HFFc6 (cell line): ENCODE measurements around the gene GSX2. TPM values are rescaled to one million over a fixed set of nuclear protein-coding genes. Genes with fewer than 3 reads are reported as not detected.

ENCODE experiments used
- DNase-seq: peaks from one replicate; pipeline ENCODE4 v3.0.0-alpha.2; 2018
- H3K27ac Mint-ChIP-seq: 2 replicates; pipeline ENCODE4 v1.8.0; 2020; ENCODE audit warnings: mild to moderate bottlenecking, mixed read lengths
- H3K27me3 Mint-ChIP-seq: 2 replicates; pipeline ENCODE4 v1.8.0; 2021; ENCODE audit warnings: mild to moderate bottlenecking, moderate library complexity, mixed read lengths; ENCODE audit not compliant: insufficient read depth
- H3K36me3 Mint-ChIP-seq: 2 replicates; pipeline ENCODE4 v1.8.0; 2021; ENCODE audit warnings: low read depth, mixed read lengths
- H3K4me1 Mint-ChIP-seq: 2 replicates; pipeline ENCODE4 v1.8.0; 2020; ENCODE audit warnings: low read depth, mixed read lengths
- H3K4me3 Mint-ChIP-seq: 2 replicates; pipeline ENCODE4 v1.8.0; 2020; ENCODE audit warnings: mild to moderate bottlenecking, moderate library complexity, mixed read lengths
- H3K9me3 Mint-ChIP-seq: 2 replicates; pipeline ENCODE4 v1.8.0; 2020; ENCODE audit warnings: mild to moderate bottlenecking, mixed read lengths
- CTCF ChIP-seq: fragments of 200-600 bp; sonication (generic); IDR thresholded peaks from 2 replicates; pipeline ENCODE4 v1.5.0; 2021; ENCODE audit warnings: antibody characterized with exemption, mild to moderate bottlenecking
- total RNA-seq, 6 experiments: library from RNA; stranded (reverse); fragmentation: NEBNext Ultra II Directional; extraction: Animal tissue kit (Norgen Biotek cat#: 25700); gene quantifications; 2 replicates in 1 of 6; 3 replicates in 5 of 6; pipeline ENCODE4 v1.2.3, GENCODE V29; 2021

The GSX2 gene
- total RNA-seq, 6 experiments from 2014 or later: not detected

DNA sequence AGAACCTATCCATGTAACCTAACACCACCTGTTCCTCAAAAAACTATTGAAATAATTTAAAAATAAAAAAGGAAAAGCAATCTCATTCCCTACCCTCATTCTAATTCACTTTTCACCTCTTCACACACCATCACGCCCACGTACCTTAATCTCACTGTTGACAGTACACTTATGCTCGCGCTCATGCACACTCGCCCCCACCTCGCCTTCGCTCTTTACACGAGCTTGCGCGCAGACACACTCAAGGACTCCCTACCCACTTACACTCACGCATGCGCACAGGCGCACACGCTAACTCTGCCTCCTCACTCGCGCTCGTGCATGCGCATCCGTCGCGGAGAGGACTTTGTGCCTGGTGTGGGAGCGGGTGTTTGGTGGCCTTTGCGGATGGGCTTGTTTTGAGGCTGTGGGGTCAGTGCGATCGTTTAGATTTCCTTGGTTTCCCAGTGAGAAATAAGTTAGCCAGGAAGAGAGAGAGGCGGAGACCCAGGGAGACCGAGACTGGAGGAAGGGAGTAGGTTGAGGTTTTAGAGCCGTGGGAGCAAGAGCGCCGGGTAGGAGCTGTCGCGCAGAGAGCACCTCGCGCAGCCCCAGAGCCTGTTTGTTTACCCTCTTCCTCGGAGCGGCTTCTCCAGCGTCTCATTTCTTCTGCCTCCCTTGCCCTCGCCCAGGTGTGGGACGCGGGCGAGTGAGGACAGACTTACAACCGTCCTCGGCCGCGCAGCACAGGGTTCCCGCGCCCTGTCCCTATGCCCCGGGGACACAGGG lies 8.1 kb upstream of the GSX2 start:
- H3K27ac Mint-ChIP-seq: no peak overlapping the region
- no peaks in the 10 kb centered on the region for H3K9me3 Mint-ChIP-seq
- H3K27me3 Mint-ChIP-seq: peaks cover 13% of the 10 kb centered on the region
- H3K4me3 Mint-ChIP-seq: peak overlapping the region; percentile 97
- no peaks in the 10 kb centered on the region for H3K36me3 Mint-ChIP-seq
- peaks cover 11% of the 10 kb centered on the region for H3K4me1 Mint-ChIP-seq
- DNase-seq: peak; percentile 49
- TF ChIP-seq CTCF: no peak

DNA sequence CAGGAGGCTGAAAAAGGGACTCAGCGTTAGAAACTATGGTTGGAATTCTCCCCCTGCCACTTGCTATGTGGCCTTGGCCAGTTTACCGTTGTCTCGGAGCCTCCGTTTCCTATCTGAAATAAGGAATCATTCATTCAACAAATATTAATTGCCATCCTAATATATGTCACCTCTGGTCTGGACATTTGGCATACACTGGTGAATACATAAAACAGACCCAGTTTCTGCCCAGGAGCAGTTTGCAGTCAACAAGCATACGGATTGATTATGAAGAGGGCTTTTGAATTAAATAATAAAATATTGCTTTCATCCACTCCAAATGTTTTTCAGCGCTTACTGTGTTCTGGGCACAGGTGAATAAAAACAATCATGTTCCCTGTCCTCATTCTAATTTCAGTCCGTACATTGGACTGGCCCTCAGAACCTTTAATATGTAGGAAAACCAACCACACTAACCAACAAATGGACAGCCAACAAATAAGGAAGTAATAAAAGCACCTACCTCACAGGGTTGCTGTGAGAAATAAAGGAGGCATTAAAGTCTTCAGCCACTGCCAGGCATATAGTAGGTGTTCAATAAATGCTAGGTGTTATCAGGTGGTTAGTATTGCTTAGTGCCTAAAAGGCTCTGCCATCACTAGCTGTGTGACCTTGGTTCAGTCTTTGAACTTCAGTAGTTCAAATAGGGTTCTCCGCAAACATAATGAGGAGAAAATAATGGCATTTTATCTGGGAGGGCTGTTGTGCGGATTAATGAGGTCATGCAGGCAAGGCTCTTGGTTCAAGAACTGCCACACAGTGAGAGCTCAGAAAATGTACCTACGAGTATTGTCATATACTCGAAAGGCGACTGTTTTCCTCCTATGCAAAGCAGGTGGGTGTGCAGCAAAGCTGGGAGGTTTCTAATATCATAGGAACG lies 7.3 kb upstream of the GSX2 start:
- Mint-ChIP-seq H3K9me3 (no peaks in the 10 kb centered on the region), H3K27me3 (peaks cover 17% of the 10 kb centered on the region), H3K36me3 (no peaks in the 10 kb centered on the region), H3K4me1 (peaks cover 14% of the 10 kb centered on the region), H3K4me3 (peak overlapping the region; percentile 97), H3K27ac (no peak overlapping the region)
- DNase-seq: no peak
- no peak for TF ChIP-seq CTCF

- H3K9me3 Mint-ChIP-seq: no peaks in the 10 kb centered on the region
- H3K36me3 Mint-ChIP-seq: no peaks in the 10 kb centered on the region
- peaks cover 23% of the 10 kb centered on the region for H3K4me1 Mint-ChIP-seq
- H3K4me3 Mint-ChIP-seq: no peak overlapping the region
- H3K27ac Mint-ChIP-seq: no peak overlapping the region
- H3K27me3 Mint-ChIP-seq: peaks cover 26% of the 10 kb centered on the region
- DNase-seq: no peak
- no peak for TF ChIP-seq CTCF
These were observed 6.4 kb upstream of the GSX2 start for GRCh38 chr4:54093324-54094240.

- no peaks in the 10 kb centered on the region for H3K36me3 Mint-ChIP-seq
- DNase-seq: no peak
- H3K27me3 Mint-ChIP-seq: peaks cover 34% of the 10 kb centered on the region
- H3K27ac Mint-ChIP-seq: no peak overlapping the region
- TF ChIP-seq CTCF: no peak
- H3K4me3 Mint-ChIP-seq: no peak overlapping the region
- peaks cover 32% of the 10 kb centered on the region for H3K4me1 Mint-ChIP-seq
- H3K9me3 Mint-ChIP-seq: no peaks in the 10 kb centered on the region
These were observed 5.5 kb upstream of the GSX2 start for GRCh38 chr4:54094451-54094850.
